ENCODE data around the gene NUP85. TPM values are rescaled to one million over a fixed set of nuclear protein-coding genes. Genes with fewer than 3 reads are reported as not detected.

NUP85 gene
- total and polyA plus RNA-seq, 4 experiments from 2014 or later: 33.4 to 164 (median 93.1) TPM

GRCh38 chr17:75231071-75231470 lies 25.6 kb downstream of the NUP85 start:
- intact Hi-C loops (cut with micrococcal nuclease): no loop called here
- POLR2A ChIA-PET (ENCODE audit: partially characterized antibody): interaction anchor here (0.6 kb wide), 1 partner anchor 176 kb away, joined by 4 read pairs; no protein-coding TSS in a partner anchor
- H3K4me1 Mint-ChIP-seq: peaks cover 0 to 1% (median 0%) of the 10 kb centered on the region in 4 donors
- peaks cover 56% of the 10 kb centered on the region for H3K36me3 ChIP-seq (ENCODE audit: insufficient read depth, low read length)
- no peak for DNase-seq
- H3K4me1 ChIP-seq (ENCODE audit: insufficient read depth, low read length): no peaks in the 10 kb centered on the region
- H3K27ac Mint-ChIP-seq: no peak overlapping the region
- peaks cover 30 to 60% of the 10 kb centered on the region in 2 donors for H3K36me3 Mint-ChIP-seq
- H3K9me3 Mint-ChIP-seq: no peaks in the 10 kb centered on the region
- no peaks in the 10 kb centered on the region for H3K27me3 ChIP-seq (ENCODE audit: insufficient read depth, low read length)
- no peak overlapping the region for H3K4me3 Mint-ChIP-seq
- no peak overlapping the region for H3K4me3 ChIP-seq (ENCODE audit: low read length in 2 of 2)
- H3K27me3 Mint-ChIP-seq: no peaks in the 10 kb centered on the region
- CTCF ChIA-PET (ENCODE audit: partially characterized antibody): interaction anchor here (3.4 kb wide), 1 partner anchor 8 kb away, joined by 21 read pairs; no protein-coding TSS in a partner anchor
- no peaks in the 10 kb centered on the region for H3K9me3 ChIP-seq (ENCODE audit: control insufficient read depth in 1 of 2, low read length in 2 of 2)
- H3K27ac ChIP-seq (ENCODE audit: low read depth, low read length): no peak overlapping the region

DNA sequence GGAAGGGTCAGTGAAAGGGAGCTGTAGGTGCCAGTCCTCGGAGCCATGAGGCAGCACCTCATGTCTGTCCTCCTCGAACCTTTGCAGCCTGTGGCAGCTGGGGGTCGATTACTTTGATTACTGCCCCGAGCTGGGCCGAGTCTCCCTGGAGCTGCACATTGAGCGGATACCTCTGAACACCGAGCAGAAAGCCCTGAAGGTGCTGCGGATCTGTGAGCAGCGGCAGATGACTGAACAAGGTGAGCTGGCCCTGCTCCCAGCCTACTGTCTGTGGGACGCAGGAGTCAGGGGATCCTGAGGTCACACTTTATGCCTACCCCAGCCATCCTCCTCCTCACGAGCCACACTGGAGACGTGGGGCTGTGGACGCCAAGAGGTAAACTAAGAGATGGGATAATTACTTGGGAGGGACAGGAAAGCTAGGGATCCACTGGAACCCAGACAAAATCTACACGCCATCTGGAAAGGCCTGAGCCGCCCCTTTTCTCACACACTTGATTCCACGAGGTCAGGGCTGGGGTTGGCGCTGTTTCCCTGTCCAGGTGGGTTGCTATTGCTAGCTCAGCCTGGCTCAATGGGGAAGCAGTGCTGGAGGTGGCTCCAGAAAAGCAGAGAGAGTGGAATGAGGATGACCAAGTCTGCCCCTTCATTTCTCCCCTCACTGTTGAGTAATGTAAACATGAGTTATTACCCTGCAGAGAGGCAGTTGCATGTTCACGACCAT lies 26.4 kb downstream of the NUP85 start:
- peaks cover 30 to 61% of the 10 kb centered on the region in 2 donors for H3K36me3 Mint-ChIP-seq

GRCh38 chr17:75232786-75233185 lies 27.3 kb downstream of the NUP85 start:
- no peaks in the 10 kb centered on the region for H3K9me3 ChIP-seq (ENCODE audit: control insufficient read depth in 1 of 2, low read length in 2 of 2)
- DNase-seq: no peak
- no peaks in the 10 kb centered on the region for H3K4me1 ChIP-seq (ENCODE audit: insufficient read depth, low read length)
- H3K36me3 Mint-ChIP-seq: peaks cover 37 to 64% of the 10 kb centered on the region in 2 donors
- H3K27ac Mint-ChIP-seq: peak overlapping the region in 3 of 7 donors; percentile 5 to 81 (median 42)
- peaks cover 65% of the 10 kb centered on the region for H3K36me3 ChIP-seq (ENCODE audit: insufficient read depth, low read length)
- H3K4me3 ChIP-seq (ENCODE audit: low read length in 2 of 2): no peak overlapping the region
- no peaks in the 10 kb centered on the region for H3K27me3 Mint-ChIP-seq
- no peak overlapping the region for H3K27ac ChIP-seq (ENCODE audit: low read depth, low read length)
- no peak overlapping the region for H3K4me3 Mint-ChIP-seq
- intact Hi-C loops (cut with micrococcal nuclease): no loop called here
- H3K27me3 ChIP-seq (ENCODE audit: insufficient read depth, low read length): no peaks in the 10 kb centered on the region
- ChIA-PET POLR2A (ENCODE audit: partially characterized antibody) (no interaction called here), CTCF (ENCODE audit: partially characterized antibody) (interaction anchor here (0.7 kb wide), 1 partner anchor 84 kb away, joined by 3 read pairs; no protein-coding TSS in a partner anchor)
- H3K4me1 Mint-ChIP-seq: peaks cover 0 to 1% (median 0%) of the 10 kb centered on the region in 4 donors
- H3K9me3 Mint-ChIP-seq: no peaks in the 10 kb centered on the region

More for the DNA sequence above, 26.4 kb downstream of the NUP85 start:
- Mint-ChIP-seq H3K4me3 (no peak overlapping the region), H3K27me3 (no peaks in the 10 kb centered on the region), H3K4me1 (peaks cover 0 to 1% (median 0%) of the 10 kb centered on the region in 4 donors), H3K9me3 (no peaks in the 10 kb centered on the region), H3K27ac (peak overlapping the region in 3 of 7 donors; percentile 5 to 52 (median 24))
- POLR2A ChIA-PET (ENCODE audit: partially characterized antibody): no interaction called here
- Histone ChIP-seq H3K27me3 (ENCODE audit: insufficient read depth, low read length) (no peaks in the 10 kb centered on the region), H3K4me3 (ENCODE audit: low read length in 2 of 2) (no peak overlapping the region), H3K4me1 (ENCODE audit: insufficient read depth, low read length) (no peaks in the 10 kb centered on the region), H3K27ac (ENCODE audit: low read depth, low read length) (no peak overlapping the region), H3K9me3 (ENCODE audit: control insufficient read depth in 1 of 2, low read length in 2 of 2) (no peaks in the 10 kb centered on the region), H3K36me3 (ENCODE audit: insufficient read depth, low read length) (peaks cover 56% of the 10 kb centered on the region)
- CTCF ChIA-PET (ENCODE audit: partially characterized antibody): no interaction called here
- intact Hi-C loops (cut with micrococcal nuclease): no loop called here
- no peak for DNase-seq

GRCh38 chr17:75237100-75238014 lies 31.9 kb downstream of the NUP85 start:
- peaks cover 12 to 29% (median 20%) of the 10 kb centered on the region in 4 donors for H3K4me1 Mint-ChIP-seq
- ChIA-PET POLR2A (ENCODE audit: partially characterized antibody) (interaction anchor here (1.0 to 8.6 kb wide), 3 partner anchors 24 to 124 kb away, joined by 5 to 62 read pairs (median 12); partner anchors contain the start of genes GGA3, MIF4GD and MRPS7), CTCF (ENCODE audit: partially characterized antibody) (interaction anchor here (0.6 to 5.7 kb wide), 12 partner anchors 8 to 279 kb away, joined by 3 to 42 read pairs (median 4); partner anchors contain the start of genes GGA3 and MRPS7)
- peaks cover 40 to 69% of the 10 kb centered on the region in 2 donors for H3K36me3 Mint-ChIP-seq
- H3K36me3 ChIP-seq (ENCODE audit: insufficient read depth, low read length): peaks cover 85% of the 10 kb centered on the region
- no peak overlapping the region for H3K27ac ChIP-seq (ENCODE audit: low read depth, low read length)
- no peak overlapping the region for H3K4me3 Mint-ChIP-seq
- H3K9me3 Mint-ChIP-seq: no peaks in the 10 kb centered on the region
- H3K27me3 Mint-ChIP-seq: no peaks in the 10 kb centered on the region
- no peaks in the 10 kb centered on the region for H3K9me3 ChIP-seq (ENCODE audit: control insufficient read depth in 1 of 2, low read length in 2 of 2)
- H3K4me3 ChIP-seq (ENCODE audit: low read length in 2 of 2): no peak overlapping the region
- peak overlapping the region in 2 of 7 donors; percentile 69 to 74 for H3K27ac Mint-ChIP-seq
- intact Hi-C loops (cut with micrococcal nuclease): loop anchor here (1.0 kb wide), 1 partner anchor 123 kb away; no protein-coding TSS in a partner anchor
- peaks cover 32% of the 10 kb centered on the region for H3K4me1 ChIP-seq (ENCODE audit: insufficient read depth, low read length)
- H3K27me3 ChIP-seq (ENCODE audit: insufficient read depth, low read length): no peaks in the 10 kb centered on the region
- no peak for DNase-seq

DNA sequence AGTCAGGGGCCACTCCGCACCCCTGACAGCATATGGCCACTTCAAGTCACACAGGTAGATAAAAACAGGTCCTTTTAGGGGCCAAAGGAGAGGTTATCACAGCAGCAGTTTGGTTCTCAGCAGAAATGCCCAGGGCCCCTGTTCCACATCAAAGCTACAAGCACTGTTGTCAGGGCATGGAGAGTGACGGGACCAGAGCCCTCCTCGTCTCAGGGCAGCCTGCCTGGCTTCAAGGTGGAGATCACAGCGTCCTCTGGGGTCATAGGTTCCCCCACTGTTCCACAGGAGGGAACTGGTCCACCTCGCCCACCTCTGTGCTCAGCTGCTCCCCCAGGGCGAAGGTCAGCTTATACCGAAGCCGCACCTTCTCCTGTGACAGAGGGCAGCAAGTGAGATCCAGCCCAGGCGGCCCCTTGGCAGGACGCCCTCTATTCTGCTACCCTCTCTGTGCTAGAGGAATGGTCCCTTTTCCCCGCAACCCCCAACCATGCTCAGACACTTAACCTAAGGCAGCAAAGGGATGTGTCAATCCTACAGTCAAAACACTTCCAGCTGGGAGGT lies 32.6 kb downstream of the NUP85 start:
- H3K27me3 ChIP-seq (ENCODE audit: insufficient read depth, low read length): no peaks in the 10 kb centered on the region
- H3K36me3 ChIP-seq (ENCODE audit: insufficient read depth, low read length): peaks cover 82% of the 10 kb centered on the region
- no peak overlapping the region for H3K4me3 ChIP-seq (ENCODE audit: low read length in 2 of 2)
- H3K27ac Mint-ChIP-seq: peak overlapping the region in 4 of 7 donors; percentile 12 to 98 (median 96)
- DNase-seq: no peak
- POLR2A ChIA-PET (ENCODE audit: partially characterized antibody): interaction anchor here (1.0 to 8.6 kb wide), 3 partner anchors 23 to 124 kb away, joined by 5 to 62 read pairs (median 12); partner anchors contain the start of genes GGA3, MIF4GD and MRPS7
- H3K4me1 ChIP-seq (ENCODE audit: insufficient read depth, low read length): peaks cover 39% of the 10 kb centered on the region
- H3K27me3 Mint-ChIP-seq: no peaks in the 10 kb centered on the region
- H3K9me3 Mint-ChIP-seq: no peaks in the 10 kb centered on the region
- peaks cover 36 to 70% of the 10 kb centered on the region in 2 donors for H3K36me3 Mint-ChIP-seq
- H3K27ac ChIP-seq (ENCODE audit: low read depth, low read length): no peak overlapping the region
- no peak overlapping the region for H3K4me3 Mint-ChIP-seq
- CTCF ChIA-PET (ENCODE audit: partially characterized antibody): interaction anchor here (0.6 to 5.7 kb wide), 11 partner anchors 9 to 276 kb away, joined by 3 to 42 read pairs (median 4); partner anchors contain the start of genes GGA3 and MRPS7
- intact Hi-C loops (cut with micrococcal nuclease): loop anchor here (1.0 kb wide), 1 partner anchor 124 kb away; no protein-coding TSS in a partner anchor
- no peaks in the 10 kb centered on the region for H3K9me3 ChIP-seq (ENCODE audit: control insufficient read depth in 1 of 2, low read length in 2 of 2)
- peaks cover 18 to 36% (median 26%) of the 10 kb centered on the region in 4 donors for H3K4me1 Mint-ChIP-seq

DNA sequence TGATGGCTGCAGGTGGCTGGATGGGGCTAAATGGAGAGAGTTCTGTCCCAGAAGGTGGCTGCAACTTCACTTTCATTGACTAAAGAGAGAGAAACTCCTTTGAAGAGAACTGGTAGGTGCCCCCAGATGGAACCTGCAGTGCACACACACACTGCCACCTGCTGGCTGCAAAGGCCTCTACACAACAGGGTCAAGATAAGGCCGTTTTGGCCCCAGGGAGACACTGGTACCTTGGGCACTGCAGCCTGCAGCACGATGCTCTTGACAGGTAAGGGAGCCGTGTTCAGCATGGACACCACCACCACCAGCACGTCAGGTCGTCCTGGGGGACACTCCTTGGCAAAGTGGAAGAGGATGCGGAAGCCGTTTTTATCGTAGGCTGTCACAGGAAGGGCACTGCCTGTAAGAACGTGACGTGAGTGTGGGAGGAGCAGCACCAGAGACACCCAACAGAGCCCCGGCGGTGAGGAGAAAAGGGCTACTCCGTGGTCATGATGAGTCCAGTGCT lies 33.3 kb downstream of the NUP85 start:
- Histone ChIP-seq H3K27me3 (ENCODE audit: insufficient read depth, low read length) (no peaks in the 10 kb centered on the region), H3K36me3 (ENCODE audit: insufficient read depth, low read length) (peaks cover 82% of the 10 kb centered on the region), H3K4me3 (ENCODE audit: low read length in 2 of 2) (no peak overlapping the region), H3K4me1 (ENCODE audit: insufficient read depth, low read length) (peaks cover 45% of the 10 kb centered on the region), H3K9me3 (ENCODE audit: control insufficient read depth in 1 of 2, low read length in 2 of 2) (no peaks in the 10 kb centered on the region), H3K27ac (ENCODE audit: low read depth, low read length) (peak overlapping the region; percentile 16)
- Mint-ChIP-seq H3K4me1 (peaks cover 24 to 43% (median 31%) of the 10 kb centered on the region in 4 donors), H3K36me3 (peaks cover 36 to 72% of the 10 kb centered on the region in 2 donors), H3K4me3 (peak overlapping the region; percentile 82 to 94 (median 87)), H3K9me3 (no peaks in the 10 kb centered on the region), H3K27me3 (no peaks in the 10 kb centered on the region), H3K27ac (peak overlapping the region; percentile 90 to 99 (median 96))
- ChIA-PET POLR2A (ENCODE audit: partially characterized antibody) (interaction anchor here (1.0 to 8.6 kb wide), 5 partner anchors 23 to 125 kb away, joined by 3 to 62 read pairs (median 12); partner anchors contain the start of genes GGA3, MIF4GD and MRPS7), CTCF (ENCODE audit: partially characterized antibody) (interaction anchor here (0.8 to 5.7 kb wide), 11 partner anchors 9 to 277 kb away, joined by 3 to 42 read pairs (median 5); partner anchors contain the start of gene SLC25A19)
- peak; percentile 58 to 68 (median 67) for DNase-seq
- intact Hi-C loops (cut with micrococcal nuclease): loop anchor here (1.0 kb wide), 1 partner anchor 124 kb away; no protein-coding TSS in a partner anchor

Data from CD4-positive, alpha-beta memory T cell (primary cell).